HepG2 (cell line): ENCODE results near the gene CRNKL1. TPM values are rescaled to one million over a fixed set of nuclear protein-coding genes. Genes with fewer than 3 reads are reported as not detected.

Experiments
- ARNTL ChIP-seq: sonication (generic); formaldehyde crosslinking; IDR thresholded peaks from 2 replicates; pipeline ENCODE4 v1.4.0; 2020; ENCODE audit warnings: mild to moderate bottlenecking, missing genetic modification reagents
- CC2D1A ChIP-seq: sonication (generic); formaldehyde crosslinking; IDR thresholded peaks from 2 replicates; pipeline ENCODE4 v1.8.1; 2023; ENCODE audit warnings: mild to moderate bottlenecking, missing genetic modification reagents
- EHMT2 ChIP-seq: fragments of 200-600 bp; sonication (generic); IDR thresholded peaks from 2 replicates; pipeline ENCODE4 v1.7.0; 2017; ENCODE audit warnings: antibody characterized with exemption, low read depth, low read length, borderline replicate concordance
- ETV6 ChIP-seq: sonication (generic); formaldehyde crosslinking; conservative IDR thresholded peaks from 2 replicates; pipeline ENCODE4 v1.4.0; 2020; ENCODE audit warnings: missing genetic modification reagents
- FOXC1 ChIP-seq: sonication (generic); formaldehyde crosslinking; IDR thresholded peaks from 2 replicates; pipeline ENCODE4 v1.8.0; 2022; ENCODE audit warnings: mild to moderate bottlenecking, missing genetic modification reagents, borderline replicate concordance
- IRX3 ChIP-seq: sonication (generic); formaldehyde crosslinking; IDR thresholded peaks from 2 replicates; pipeline ENCODE4 v1.8.1; 2023; ENCODE audit warnings: mild to moderate bottlenecking, low read depth, missing genetic modification reagents, borderline replicate concordance
- MAFF ChIP-seq: IDR thresholded peaks from 2 replicates; pipeline ENCODE4 v1.6.1; 2011; ENCODE audit warnings: low read depth, low read length, improper control_type of control experiment
- MAFK ChIP-seq, 2 experiments: IDR thresholded peaks in 1 of 2; conservative IDR thresholded peaks in 1 of 2; 2 replicates each; pipeline ENCODE4 v1.6.1; 2011; ENCODE audit warnings: improper control_type of control experiment in 2 of 2, low read length in 2 of 2
- MED1 ChIP-seq: sonication (generic); formaldehyde crosslinking; IDR thresholded peaks from 2 replicates; pipeline ENCODE4 v1.4.0; 2020; ENCODE audit warnings: missing genetic modification reagents
- MTA1 ChIP-seq: sonication (generic); formaldehyde crosslinking; IDR thresholded peaks from 2 replicates; pipeline ENCODE4 v1.4.0; 2020; ENCODE audit warnings: missing genetic modification reagents, mild to moderate bottlenecking, borderline replicate concordance
- PCBP1 ChIP-seq: fragments of 200-400 bp; formaldehyde crosslinking; IDR thresholded peaks from 2 replicates; pipeline ENCODE4 v1.6.1; 2017; ENCODE audit warnings: mild to moderate bottlenecking, low read depth, low read length, borderline replicate concordance
- PHF5A ChIP-seq: IDR thresholded peaks from one replicate; pipeline ENCODE4 v1.6.1; 2018; ENCODE audit warnings: low read depth, missing genetic modification reagents; ENCODE audit not compliant: unreplicated experiment
- RELA ChIP-seq: sonication (generic); formaldehyde crosslinking; IDR thresholded peaks from 2 replicates; pipeline ENCODE4 v1.4.0; 2020; ENCODE audit warnings: missing genetic modification reagents
- ZBTB3 ChIP-seq: sonication (generic); formaldehyde crosslinking; IDR thresholded peaks from 2 replicates; pipeline ENCODE4 v1.4.0; 2020; ENCODE audit warnings: low read depth, mild to moderate bottlenecking, moderate library complexity, missing genetic modification reagents, borderline replicate concordance
- ZNF296 ChIP-seq: sonication (generic); formaldehyde crosslinking; conservative IDR thresholded peaks from 2 replicates; pipeline ENCODE4 v1.5.0; 2020; ENCODE audit warnings: mild to moderate bottlenecking, missing genetic modification reagents
- ZNF407 ChIP-seq: sonication (generic); formaldehyde crosslinking; IDR thresholded peaks from one replicate; pipeline ENCODE4 v1.5.1; 2020; ENCODE audit warnings: mild to moderate bottlenecking, missing genetic modification reagents; ENCODE audit errors: not compliant biosample characterization
- ZNF576 ChIP-seq: sonication (generic); formaldehyde crosslinking; IDR thresholded peaks from 2 replicates; pipeline ENCODE4 v1.4.0; 2020; ENCODE audit warnings: mild to moderate bottlenecking, missing genetic modification reagents
- polyA plus RNA-seq, 8 experiments: library from polyadenylated mRNA; depleted of rRNA in 3 of 8; stranded (reverse) in 7 of 8; unstranded in 1 of 8; fragments of >200 nt; fragmentation: Illumina TruSeq in 4 of 8; extraction: Trizol in 4 of 8; gene quantifications; 2 replicates each; pipeline versions ENCODE4 v1.2.1 to v1.2.3, GENCODE V29; 2011 to 2016; ENCODE audit warnings: low read depth in 4 of 8, missing spikeins in 1 of 8, mixed read lengths in 1 of 8; ENCODE audit not compliant: insufficient read depth in 1 of 8
- total RNA-seq, 5 experiments: library from RNA; depleted of rRNA; stranded (reverse); fragments of >200 nt; fragmentation: Illumina TruSeq; extraction: Trizol; gene quantifications; 2 replicates each; pipeline ENCODE4 v1.2.3, GENCODE V29; 2016; ENCODE audit warnings: low read depth in 1 of 5
- TF ChIP-seq, protein P1 (sequence below): sonication (generic); formaldehyde crosslinking; conservative IDR thresholded peaks from 2 replicates; pipeline ENCODE4 v1.8.0; 2022; ENCODE audit warnings: missing genetic modification reagents

The CRNKL1 gene
- total and polyA plus RNA-seq, 2 of the 13 experiments (the other 11 are each of a cell fraction or from before 2014, with no cell fraction given), result 12.3 to 64.5 TPM

DNA sequence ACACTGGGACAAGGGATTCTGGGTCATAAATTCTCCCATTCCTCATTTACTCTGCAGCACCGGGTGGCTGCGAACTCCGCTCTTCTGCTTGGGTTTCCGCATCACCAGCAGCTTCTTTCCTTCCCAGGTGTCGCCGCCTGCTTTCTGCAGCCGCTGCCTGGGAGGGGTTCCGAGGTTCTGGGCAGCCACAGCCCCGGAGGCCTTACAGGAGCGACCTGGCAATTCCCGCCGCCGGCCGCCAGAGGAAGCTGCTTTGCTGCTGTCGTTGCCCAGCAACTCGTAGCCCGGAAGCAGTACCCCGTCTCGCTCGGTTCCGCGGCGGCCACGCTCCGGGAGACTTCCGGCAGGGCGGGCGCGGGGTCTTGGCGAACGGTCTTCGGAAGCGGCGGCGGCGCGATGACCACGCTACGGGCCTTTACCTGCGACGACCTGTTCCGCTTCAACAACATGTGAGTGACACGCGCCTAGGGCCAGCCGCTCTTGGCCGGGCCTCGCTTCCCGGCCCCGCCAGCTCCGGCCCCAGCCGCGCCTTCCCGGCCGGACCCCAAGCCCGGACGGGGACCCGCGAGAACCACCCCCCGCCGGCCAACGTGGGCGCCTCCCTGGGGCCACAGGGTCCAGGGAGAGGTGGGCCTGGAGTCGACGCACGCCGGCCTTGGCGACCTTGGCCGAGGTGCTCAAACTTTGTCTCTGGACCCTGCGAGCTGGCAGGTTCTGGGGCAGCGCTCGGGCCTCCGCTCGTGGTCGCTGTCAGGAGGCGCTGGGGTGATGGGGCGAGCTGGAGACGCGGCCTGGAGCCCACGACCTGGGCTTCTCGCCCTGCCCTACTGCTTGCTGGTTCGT, 35.0 kb downstream of the CRNKL1 start, which contains the start of gene NAA20 (continued):
- TF ChIP-seq, protein P1, sequence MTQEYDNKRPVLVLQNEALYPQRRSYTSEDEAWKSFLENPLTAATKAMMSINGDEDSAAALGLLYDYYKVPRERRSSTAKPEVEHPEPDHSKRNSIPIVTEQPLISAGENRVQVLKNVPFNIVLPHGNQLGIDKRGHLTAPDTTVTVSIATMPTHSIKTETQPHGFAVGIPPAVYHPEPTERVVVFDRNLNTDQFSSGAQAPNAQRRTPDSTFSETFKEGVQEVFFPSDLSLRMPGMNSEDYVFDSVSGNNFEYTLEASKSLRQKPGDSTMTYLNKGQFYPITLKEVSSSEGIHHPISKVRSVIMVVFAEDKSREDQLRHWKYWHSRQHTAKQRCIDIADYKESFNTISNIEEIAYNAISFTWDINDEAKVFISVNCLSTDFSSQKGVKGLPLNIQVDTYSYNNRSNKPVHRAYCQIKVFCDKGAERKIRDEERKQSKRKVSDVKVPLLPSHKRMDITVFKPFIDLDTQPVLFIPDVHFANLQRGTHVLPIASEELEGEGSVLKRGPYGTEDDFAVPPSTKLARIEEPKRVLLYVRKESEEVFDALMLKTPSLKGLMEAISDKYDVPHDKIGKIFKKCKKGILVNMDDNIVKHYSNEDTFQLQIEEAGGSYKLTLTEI (CRISPR knock-in tag), result no peak; the same call in 1 of the 2 replicates
- TF ChIP-seq ZBTB3 (CRISPR knock-in tag) (no peak; the same call in 1 of the 2 replicates), ZNF407 (CRISPR knock-in tag) (peak; percentile 92), ETV6 (CRISPR knock-in tag) (peak; percentile 78; the same call in 1 of the 2 replicates), PHF5A (CRISPR knock-in tag) (peak; percentile 85), RELA (peak; percentile 81), ARNTL (CRISPR knock-in tag) (peak; percentile 93), CC2D1A (CRISPR knock-in tag) (0 out of 2 replicates have a peak, but pooled peaks have one; percentile 66), FOXC1 (peak; percentile 93), IRX3 (peak; percentile 91; the same call in 1 of the 2 replicates), MAFK (conservative IDR thresholded peaks at IDR 0.05 in 1 of 2, IDR thresholded peaks at IDR 0.05 in 1 of 2; ENCODE audit: low read length in 2 of 2) (no peak), MED1 (peak; percentile 91), ZNF296 (CRISPR knock-in tag) (peak; percentile 65; the same call in 1 of the 2 replicates), PCBP1 (peak; percentile 94), MAFF (0 out of 2 replicates have a peak, but pooled peaks have one; percentile 8), EHMT2 (no peak), MTA1 (peak; percentile 70; the same call in 1 of the 2 replicates), ZNF576 (CRISPR knock-in tag) (0 out of 2 replicates have a peak, but pooled peaks have one; percentile 54)
